ENCODE results near the gene SURF1.

Gene SURF1

GRCh38 chr9:133362359-133363044 lies 6.2 kb upstream of the SURF1 start:
- no peaks in the 10 kb centered on the region for H3K27me3 Mint-ChIP-seq
- H3K4me3 Mint-ChIP-seq: no peak overlapping the region
- DNase-seq (no peak), ATAC-seq (replicated peaks) (no peak)
- peaks cover 39 to 69% of the 10 kb centered on the region in 2 donors for H3K36me3 Mint-ChIP-seq
- H3K27ac Mint-ChIP-seq: peak overlapping the region; percentile 31
- H3K4me1 Mint-ChIP-seq: peaks cover 27 to 43% of the 10 kb centered on the region in 2 donors
- H3K9me3 Mint-ChIP-seq: no peaks in the 10 kb centered on the region

GRCh38 chr9:133361507-133362092 lies 5.3 kb upstream of the SURF1 start:
- Mint-ChIP-seq H3K27me3 (no peaks in the 10 kb centered on the region), H3K4me1 (peaks cover 25 to 51% of the 10 kb centered on the region in 2 donors), H3K4me3 (no peak overlapping the region), H3K36me3 (peaks cover 39 to 64% of the 10 kb centered on the region in 2 donors), H3K27ac (peak overlapping the region; percentile 10), H3K9me3 (no peaks in the 10 kb centered on the region)
- DNase-seq (no peak), ATAC-seq (replicated peaks) (no peak)

GRCh38 chr9:133360400-133361393 lies 4.4 kb upstream of the SURF1 start:
- no peaks in the 10 kb centered on the region for H3K27me3 Mint-ChIP-seq
- H3K36me3 Mint-ChIP-seq: peaks cover 39 to 59% of the 10 kb centered on the region in 2 donors

GRCh38 chr9:133359399-133360175 lies 3.3 kb upstream of the SURF1 start:
- H3K27me3 Mint-ChIP-seq: no peaks in the 10 kb centered on the region
- H3K4me3 Mint-ChIP-seq: no peak overlapping the region
- peaks cover 36 to 53% of the 10 kb centered on the region in 2 donors for H3K36me3 Mint-ChIP-seq
- peaks cover 32 to 59% of the 10 kb centered on the region in 2 donors for H3K4me1 Mint-ChIP-seq
- H3K27ac Mint-ChIP-seq: peak overlapping the region; percentile 80
- ATAC-seq (replicated peaks): no peak
- no peak for DNase-seq
- H3K9me3 Mint-ChIP-seq: no peaks in the 10 kb centered on the region

More at GRCh38 chr9:133360400-133361393, 4.4 kb upstream of the SURF1 start:
- no peak for ATAC-seq (replicated peaks)
- no peak for DNase-seq
- no peak overlapping the region for H3K4me3 Mint-ChIP-seq
- H3K4me1 Mint-ChIP-seq: peaks cover 25 to 51% of the 10 kb centered on the region in 2 donors
- H3K27ac Mint-ChIP-seq: no peak overlapping the region
- no peaks in the 10 kb centered on the region for H3K9me3 Mint-ChIP-seq

- Mint-ChIP-seq H3K27ac (peak overlapping the region; percentile 73), H3K4me3 (peak overlapping the region; percentile 91 to 96), H3K36me3 (peaks cover 25 to 45% of the 10 kb centered on the region in 2 donors), H3K27me3 (no peaks in the 10 kb centered on the region), H3K9me3 (no peaks in the 10 kb centered on the region), H3K4me1 (peaks cover 40 to 79% of the 10 kb centered on the region in 2 donors)
- no peak for DNase-seq
- ATAC-seq (replicated peaks): no peak
These were observed 1.4 kb upstream of the SURF1 start for GRCh38 chr9:133357656-133358055.

- H3K4me3 Mint-ChIP-seq: peak overlapping the region; percentile 87 to 96
- H3K36me3 Mint-ChIP-seq: peaks cover 24 to 40% of the 10 kb centered on the region in 2 donors
- no peaks in the 10 kb centered on the region for H3K27me3 Mint-ChIP-seq
- H3K27ac Mint-ChIP-seq: peak overlapping the region; percentile 90
- no peaks in the 10 kb centered on the region for H3K9me3 Mint-ChIP-seq
- ATAC-seq (replicated peaks): peak; percentile 43 to 44
- H3K4me1 Mint-ChIP-seq: peaks cover 42 to 74% of the 10 kb centered on the region in 2 donors
- DNase-seq: no peak
These were observed 368 bp downstream of the SURF1 start for GRCh38 chr9:133355881-133356357.

- Mint-ChIP-seq H3K4me3 (peak overlapping the region; percentile 52 to 56), H3K4me1 (peaks cover 41 to 73% of the 10 kb centered on the region in 2 donors), H3K27ac (peak overlapping the region; percentile 59), H3K9me3 (no peaks in the 10 kb centered on the region), H3K36me3 (peaks cover 27 to 43% of the 10 kb centered on the region in 2 donors), H3K27me3 (no peaks in the 10 kb centered on the region)
- no peak for DNase-seq
- no peak for ATAC-seq (replicated peaks)
These were observed 1.5 kb downstream of the SURF1 start for GRCh38 chr9:133354766-133355165.

- Mint-ChIP-seq H3K36me3 (peaks cover 33 to 48% of the 10 kb centered on the region in 2 donors), H3K27me3 (no peaks in the 10 kb centered on the region), H3K27ac (peak overlapping the region; percentile 92), H3K4me3 (no peak overlapping the region), H3K4me1 (peaks cover 41 to 73% of the 10 kb centered on the region in 2 donors), H3K9me3 (no peaks in the 10 kb centered on the region)
- ATAC-seq (replicated peaks) (no peak), DNase-seq (no peak)
These were observed 2.7 kb downstream of the SURF1 start for GRCh38 chr9:133353548-133353947.

GRCh38 chr9:133352635-133353340 lies 3.5 kb downstream of the SURF1 start:
- H3K4me1 Mint-ChIP-seq: peaks cover 37 to 73% of the 10 kb centered on the region in 2 donors
- H3K4me3 Mint-ChIP-seq: peak overlapping the region in 1 of 2 donors; percentile 37
- ATAC-seq (replicated peaks): no peak
- no peak for DNase-seq
- peaks cover 40 to 48% of the 10 kb centered on the region in 2 donors for H3K36me3 Mint-ChIP-seq
- H3K27ac Mint-ChIP-seq: peak overlapping the region; percentile 92
- H3K27me3 Mint-ChIP-seq: no peaks in the 10 kb centered on the region
- H3K9me3 Mint-ChIP-seq: no peaks in the 10 kb centered on the region

- peaks cover 33 to 70% of the 10 kb centered on the region in 2 donors for H3K4me1 Mint-ChIP-seq
- peak; percentile 34 for DNase-seq
- no peaks in the 10 kb centered on the region for H3K9me3 Mint-ChIP-seq
- ATAC-seq (replicated peaks): peak; percentile 21 to 31
- H3K36me3 Mint-ChIP-seq: peaks cover 37 to 48% of the 10 kb centered on the region in 2 donors
- H3K27me3 Mint-ChIP-seq: no peaks in the 10 kb centered on the region
- peak overlapping the region in 1 of 2 donors; percentile 32 for H3K4me3 Mint-ChIP-seq
- peak overlapping the region; percentile 71 for H3K27ac Mint-ChIP-seq
These were observed 4.2 kb downstream of the SURF1 start for GRCh38 chr9:133351908-133352634.

- Mint-ChIP-seq H3K4me3 (no peak overlapping the region), H3K36me3 (peaks cover 37 to 54% of the 10 kb centered on the region in 2 donors), H3K27ac (no peak overlapping the region), H3K4me1 (peaks cover 38 to 72% of the 10 kb centered on the region in 2 donors), H3K9me3 (no peaks in the 10 kb centered on the region), H3K27me3 (no peaks in the 10 kb centered on the region)
- no peak for ATAC-seq (replicated peaks)
- DNase-seq: no peak
These were observed 4.8 kb downstream of the SURF1 start for GRCh38 chr9:133351526-133351907.

- DNase-seq: no peak
- no peak for ATAC-seq (replicated peaks)
- H3K4me3 Mint-ChIP-seq: peak overlapping the region; percentile 97 to 99
- peaks cover 42 to 81% of the 10 kb centered on the region in 2 donors for H3K4me1 Mint-ChIP-seq
- H3K27ac Mint-ChIP-seq: peak overlapping the region; percentile 100
- peaks cover 39 to 61% of the 10 kb centered on the region in 2 donors for H3K36me3 Mint-ChIP-seq
- H3K9me3 Mint-ChIP-seq: no peaks in the 10 kb centered on the region
- no peaks in the 10 kb centered on the region for H3K27me3 Mint-ChIP-seq
These were observed 6.2 kb downstream of the SURF1 start for GRCh38 chr9:133349965-133350616.

Data from stimulated activated naive B cell treated with anti-CD40 and anti-IgM and Interleukin-4, amounts not matched to agents 10 μg/mL and 1 μg/mL and 100 μg/mL, for 72 hours (primary cell).